ENCODE data around the gene POU2F2.

POU2F2 gene

GRCh38 chr19:42115705-42116104 lies 16.5 kb downstream of the POU2F2 start:
- TF ChIP-seq, protein P1, sequence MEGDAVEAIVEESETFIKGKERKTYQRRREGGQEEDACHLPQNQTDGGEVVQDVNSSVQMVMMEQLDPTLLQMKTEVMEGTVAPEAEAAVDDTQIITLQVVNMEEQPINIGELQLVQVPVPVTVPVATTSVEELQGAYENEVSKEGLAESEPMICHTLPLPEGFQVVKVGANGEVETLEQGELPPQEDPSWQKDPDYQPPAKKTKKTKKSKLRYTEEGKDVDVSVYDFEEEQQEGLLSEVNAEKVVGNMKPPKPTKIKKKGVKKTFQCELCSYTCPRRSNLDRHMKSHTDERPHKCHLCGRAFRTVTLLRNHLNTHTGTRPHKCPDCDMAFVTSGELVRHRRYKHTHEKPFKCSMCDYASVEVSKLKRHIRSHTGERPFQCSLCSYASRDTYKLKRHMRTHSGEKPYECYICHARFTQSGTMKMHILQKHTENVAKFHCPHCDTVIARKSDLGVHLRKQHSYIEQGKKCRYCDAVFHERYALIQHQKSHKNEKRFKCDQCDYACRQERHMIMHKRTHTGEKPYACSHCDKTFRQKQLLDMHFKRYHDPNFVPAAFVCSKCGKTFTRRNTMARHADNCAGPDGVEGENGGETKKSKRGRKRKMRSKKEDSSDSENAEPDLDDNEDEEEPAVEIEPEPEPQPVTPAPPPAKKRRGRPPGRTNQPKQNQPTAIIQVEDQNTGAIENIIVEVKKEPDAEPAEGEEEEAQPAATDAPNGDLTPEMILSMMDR (IDR thresholded peaks at IDR 0.05; ENCODE audit: low read depth, low read length), result no peak
- no peak for DNase-seq (ENCODE audit: extremely low read depth, low read depth)

DNA sequence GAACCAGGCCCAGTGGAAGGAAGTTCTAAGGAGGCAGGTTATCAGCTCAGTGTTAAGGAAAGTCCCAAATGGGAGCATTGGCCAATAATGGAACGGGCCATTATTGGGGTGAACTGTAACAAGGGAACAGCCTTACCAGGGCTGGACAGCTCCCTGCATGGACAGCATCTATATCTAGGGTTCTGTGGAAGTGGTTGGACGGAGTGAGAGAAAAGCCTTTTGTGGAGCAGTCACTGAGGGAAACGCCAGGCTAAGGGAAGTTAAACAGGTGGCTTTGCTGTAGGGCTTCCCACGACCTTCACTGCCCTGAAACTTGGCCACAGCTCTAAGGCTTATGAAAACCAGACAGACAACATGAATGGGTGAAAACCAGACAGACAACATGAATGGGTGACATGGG lies 17.0 kb downstream of the POU2F2 start:
- TF ChIP-seq, protein P1 (IDR thresholded peaks at IDR 0.05; ENCODE audit: low read depth, low read length), result no peak
- no peak for DNase-seq (ENCODE audit: extremely low read depth, low read depth)

- DNase-seq (ENCODE audit: extremely low read depth, low read depth), result no peak
- TF ChIP-seq, protein P1 (IDR thresholded peaks at IDR 0.05; ENCODE audit: low read depth, low read length), result no peak
Measured at GRCh38 chr19:42114412-42114811, 17.8 kb downstream of the POU2F2 start.

DNA sequence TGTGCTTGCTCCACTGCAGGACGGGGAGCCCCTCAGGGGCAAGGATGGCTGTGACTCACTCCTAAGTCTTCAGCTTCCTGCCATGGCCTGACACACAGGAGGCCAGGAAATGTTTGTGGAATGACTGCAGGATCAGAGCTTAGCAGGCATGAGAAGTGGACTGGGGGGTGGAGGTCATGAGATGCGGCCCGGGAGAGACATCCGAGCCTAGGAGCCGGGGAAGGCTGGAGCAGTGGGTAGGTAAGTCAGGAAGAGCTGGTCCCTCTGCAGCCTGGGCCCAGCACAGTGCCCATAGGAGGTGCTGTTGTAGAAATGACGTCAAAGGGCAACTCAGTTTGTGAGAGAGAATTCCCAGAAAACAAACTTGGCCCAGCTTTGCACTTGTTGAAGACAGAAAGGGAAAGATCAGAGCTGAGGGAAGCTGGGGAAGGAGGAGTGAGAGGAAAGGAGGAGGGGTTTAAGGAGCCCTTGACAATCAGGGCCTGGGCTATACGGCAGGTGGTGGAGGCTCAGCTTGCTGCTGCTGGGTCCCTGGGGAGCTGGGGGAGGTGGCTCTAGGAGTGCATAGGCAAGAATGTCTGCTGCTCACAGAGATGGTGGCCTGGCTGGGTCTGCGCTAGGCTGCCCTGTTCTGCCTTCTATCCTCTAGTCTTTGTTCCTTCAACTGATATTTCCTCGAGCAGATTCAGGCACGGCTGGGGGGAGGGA lies 18.5 kb downstream of the POU2F2 start:
- TF ChIP-seq, protein P1 (IDR thresholded peaks at IDR 0.05; ENCODE audit: low read depth, low read length), result peak; percentile 32
- DNase-seq (ENCODE audit: extremely low read depth, low read depth), result peak; percentile 82

DNA sequence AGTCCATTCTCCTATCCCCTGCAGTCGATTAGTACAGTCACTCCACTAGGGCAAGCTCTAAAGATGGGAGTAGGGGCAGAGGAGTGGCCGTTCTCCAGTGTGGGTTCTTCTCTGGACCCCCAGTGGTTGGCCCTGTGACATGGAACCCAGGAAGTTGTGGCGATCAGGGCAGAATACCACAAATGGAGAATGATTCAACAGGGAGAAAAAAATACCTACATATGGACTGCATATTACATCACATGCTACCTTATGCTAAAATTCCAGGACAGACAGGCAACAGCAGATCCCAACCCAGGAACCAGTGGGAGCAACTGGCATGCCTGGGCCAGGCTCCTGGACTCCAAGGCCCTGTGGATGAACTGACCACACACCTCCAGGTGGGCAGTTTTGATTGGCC lies 20.4 kb downstream of the POU2F2 start:
- no peak for DNase-seq (ENCODE audit: extremely low read depth, low read depth)
- TF ChIP-seq, protein P1 (IDR thresholded peaks at IDR 0.05; ENCODE audit: low read depth, low read length), result no peak

DNA sequence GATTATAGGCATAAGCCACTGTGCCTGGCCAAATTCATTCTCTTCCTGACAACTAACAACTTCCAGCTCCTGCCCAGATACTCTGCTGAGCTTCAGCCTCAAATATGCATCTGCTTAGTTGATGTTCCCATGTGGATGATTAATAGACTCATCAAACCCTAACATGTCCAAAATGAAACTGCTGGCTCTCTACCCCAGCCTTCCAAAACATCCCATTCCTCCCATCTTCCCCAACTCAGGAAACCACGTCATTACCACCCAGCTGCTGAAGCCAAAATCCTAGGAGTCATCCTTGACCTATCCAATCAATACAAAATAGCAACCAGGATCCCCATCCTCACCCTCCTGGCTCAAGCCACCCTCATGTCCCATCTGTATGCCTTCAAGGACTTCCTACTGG lies 20.9 kb downstream of the POU2F2 start:
- DNase-seq (ENCODE audit: extremely low read depth, low read depth), result no peak
- TF ChIP-seq, protein P1 (IDR thresholded peaks at IDR 0.05; ENCODE audit: low read depth, low read length), result no peak

- DNase-seq (ENCODE audit: extremely low read depth, low read depth), result no peak
- TF ChIP-seq, protein P1 (IDR thresholded peaks at IDR 0.05; ENCODE audit: low read depth, low read length), result no peak
Measured at GRCh38 chr19:42110658-42111057, 21.6 kb downstream of the POU2F2 start.
